H9 (cell line): ENCODE measurements around the gene ELOA. TPM values are rescaled to one million over a fixed set of nuclear protein-coding genes. Genes with fewer than 3 reads are reported as not detected.

Experiments
- DNase-seq: peaks from one replicate; pipeline ENCODE4 v3.0.0-alpha.2; 2017
- H2AFZ ChIP-seq: one replicate; pipeline ENCODE4 v1.6.1; 2013; ENCODE audit warnings: mild to moderate bottlenecking, low read length, control low read depth, moderate library complexity
- H2AK5ac ChIP-seq: 2 replicates; pipeline ENCODE4 v1.6.1; 2013; ENCODE audit warnings: low read length, control low read depth, mixed read lengths; ENCODE audit not compliant: insufficient read length
- H2BK120ac ChIP-seq: one replicate; pipeline ENCODE4 v1.6.1; 2013; ENCODE audit warnings: low read depth, mild to moderate bottlenecking, low read length, control low read depth, inconsistent platforms; ENCODE audit not compliant: poor library complexity, severe bottlenecking
- H2BK12ac ChIP-seq: 2 replicates; pipeline ENCODE4 v1.6.1; 2013; ENCODE audit warnings: low read length, control low read depth, mixed read lengths, low read depth; ENCODE audit not compliant: insufficient read length
- H2BK15ac ChIP-seq: 2 replicates; pipeline ENCODE4 v1.6.1; 2013; ENCODE audit warnings: low read depth, low read length, control low read depth
- H2BK20ac ChIP-seq: one replicate; pipeline ENCODE4 v1.6.1; 2013; ENCODE audit warnings: low read depth, mild to moderate bottlenecking, low read length, control low read depth, inconsistent platforms; ENCODE audit not compliant: poor library complexity, severe bottlenecking
- H2BK5ac ChIP-seq: 2 replicates; pipeline ENCODE4 v1.6.1; 2013; ENCODE audit warnings: low read length, control low read depth, mixed read lengths; ENCODE audit not compliant: insufficient read length
- H3K14ac ChIP-seq: 2 replicates; pipeline ENCODE4 v1.6.1; 2013; ENCODE audit warnings: low read length, control low read depth; ENCODE audit not compliant: insufficient read depth
- H3K18ac ChIP-seq: 2 replicates; pipeline ENCODE4 v1.6.1; 2013; ENCODE audit warnings: low read depth, mild to moderate bottlenecking, mixed read lengths, low read length, control low read depth; ENCODE audit not compliant: insufficient read length
- H3K23ac ChIP-seq: 2 replicates; pipeline ENCODE4 v1.6.1; 2013; ENCODE audit warnings: low read length, control low read depth, mixed read lengths, low read depth; ENCODE audit not compliant: insufficient read length
- H3K23me2 ChIP-seq: 2 replicates; pipeline ENCODE4 v1.6.1; 2013; ENCODE audit warnings: low read depth, mild to moderate bottlenecking, mixed read lengths, low read length, control low read depth; ENCODE audit not compliant: insufficient read length, poor library complexity, severe bottlenecking
- H3K27ac ChIP-seq: 2 replicates; pipeline ENCODE4 v1.5.1; 2013; ENCODE audit warnings: low read length, control low read depth, mixed read lengths, low read depth; ENCODE audit not compliant: insufficient read length
- H3K27me3 ChIP-seq: 2 replicates; pipeline ENCODE4 v1.6.1; 2013; ENCODE audit warnings: low read length, control low read depth, inconsistent platforms; ENCODE audit not compliant: insufficient read depth
- H3K4ac ChIP-seq: 2 replicates; pipeline ENCODE4 v1.6.1; 2013; ENCODE audit warnings: low read depth, mild to moderate bottlenecking, control low read depth, inconsistent platforms, low read length, moderate library complexity
- H3K4me1 ChIP-seq: 2 replicates; pipeline ENCODE4 v1.6.1; 2013; ENCODE audit warnings: low read length, control low read depth, inconsistent platforms; ENCODE audit not compliant: insufficient read depth
- H3K4me2 ChIP-seq: 2 replicates; pipeline ENCODE4 v1.6.1; 2013; ENCODE audit warnings: low read length, control low read depth, mixed read lengths; ENCODE audit not compliant: insufficient read length, insufficient read depth
- H3K56ac ChIP-seq: 2 replicates; pipeline ENCODE4 v1.6.1; 2013; ENCODE audit warnings: low read depth, mild to moderate bottlenecking, mixed read lengths, low read length, control low read depth; ENCODE audit not compliant: insufficient read length
- H3K79me1 ChIP-seq: 2 replicates; pipeline ENCODE4 v1.6.1; 2013; ENCODE audit warnings: low read depth, mild to moderate bottlenecking, moderate library complexity, low read length, control low read depth, inconsistent platforms; ENCODE audit not compliant: insufficient read depth, poor library complexity, severe bottlenecking
- H3K79me2 ChIP-seq: 2 replicates; pipeline ENCODE4 v1.6.1; 2013; ENCODE audit warnings: low read length, control low read depth, inconsistent platforms; ENCODE audit not compliant: insufficient read depth
- H3K9ac ChIP-seq: 2 replicates; pipeline ENCODE4 v1.6.1; 2013; ENCODE audit warnings: low read length, control low read depth, mixed read lengths; ENCODE audit not compliant: insufficient read length; ENCODE audit errors: extremely low read depth
- H3K9me3 ChIP-seq: one replicate; pipeline ENCODE4 v1.6.1; 2013; ENCODE audit warnings: low read depth, low read length, inconsistent platforms; ENCODE audit not compliant: control insufficient read depth
- H3T11ph ChIP-seq: one replicate; pipeline ENCODE4 v1.6.1; 2013; ENCODE audit warnings: mild to moderate bottlenecking, low read length, control low read depth, inconsistent platforms
- H4K20me1 ChIP-seq: one replicate; pipeline ENCODE4 v1.6.1; 2013; ENCODE audit not compliant: control insufficient read depth, insufficient read length, insufficient read depth
- H4K5ac ChIP-seq: 2 replicates; pipeline ENCODE4 v1.6.1; 2013; ENCODE audit warnings: low read depth, mild to moderate bottlenecking, mixed read lengths, low read length, control low read depth; ENCODE audit not compliant: insufficient read length
- H4K8ac ChIP-seq: replicated peaks from 2 replicates; pipeline ENCODE4 v1.6.1; 2013; ENCODE audit warnings: low read length, control low read depth, mixed read lengths, low read depth; ENCODE audit not compliant: insufficient read length
- H4K91ac ChIP-seq: 2 replicates; pipeline ENCODE4 v1.6.1; 2013; ENCODE audit warnings: low read depth, mild to moderate bottlenecking, moderate library complexity, mixed read lengths, low read length, control low read depth; ENCODE audit not compliant: insufficient read length
- H3K27ac Mint-ChIP-seq, 3 experiments: 2 replicates in 2 of 3; 3 replicates in 1 of 3; pipeline ENCODE4 v1.8.0; 2020 to 2021; ENCODE audit warnings: mixed read lengths in 3 of 3, mild to moderate bottlenecking in 1 of 3, moderate library complexity in 1 of 3
- H3K27me3 Mint-ChIP-seq: 2 replicates; pipeline ENCODE4 v1.8.0; 2021; ENCODE audit warnings: low read depth, mild to moderate bottlenecking, moderate library complexity, mixed read lengths
- H3K36me3 Mint-ChIP-seq, 3 experiments: 2 replicates in 2 of 3; 3 replicates in 1 of 3; pipeline ENCODE4 v1.8.0; 2020 to 2021; ENCODE audit warnings: low read depth in 3 of 3, mixed read lengths in 3 of 3; ENCODE audit not compliant: insufficient read depth in 1 of 3
- H3K4me1 Mint-ChIP-seq, 2 experiments: 2 replicates each; pipeline ENCODE4 v1.8.0; 2020; ENCODE audit warnings: mixed read lengths in 2 of 2
- H3K4me3 Mint-ChIP-seq, 2 experiments: 2 replicates in 1 of 2; 3 replicates in 1 of 2; pipeline ENCODE4 v1.8.0; 2020 to 2021; ENCODE audit warnings: mild to moderate bottlenecking in 2 of 2, mixed read lengths in 2 of 2, moderate library complexity in 1 of 2
- H3K9me3 Mint-ChIP-seq, 2 experiments: 2 replicates in 1 of 2; 3 replicates in 1 of 2; pipeline ENCODE4 v1.8.0; 2020; ENCODE audit warnings: mild to moderate bottlenecking in 2 of 2, mixed read lengths in 2 of 2, moderate library complexity in 1 of 2
- WGBS: extraction: QIAGEN DNeasy Blood & Tissue Kit; methylation state at CpG from one replicate; pipeline ENCODE4 v1.1.7; 2013; ENCODE audit warnings: missing lambda C conversion rate, low lambda C conversion rate, mixed read lengths; ENCODE audit not compliant: insufficient read length; ENCODE audit errors: extremely low coverage; 5-methylcytosine and 5-hydroxymethylcytosine counted together
- total RNA-seq: library from RNA; stranded (reverse); gene quantifications from 2 replicates; pipeline ENCODE4 v1.2.1, GENCODE V29; 2021
- TF ChIP-seq, protein P1 (sequence below): fragments of 200-600 bp; sonication (generic); conservative IDR thresholded peaks from 3 replicates; pipeline ENCODE4 v1.8.0; 2021; ENCODE audit warnings: antibody characterized with exemption, mild to moderate bottlenecking

ELOA gene
- total RNA-seq, 1 experiment from 2014 or later, result 66.2 TPM

DNA sequence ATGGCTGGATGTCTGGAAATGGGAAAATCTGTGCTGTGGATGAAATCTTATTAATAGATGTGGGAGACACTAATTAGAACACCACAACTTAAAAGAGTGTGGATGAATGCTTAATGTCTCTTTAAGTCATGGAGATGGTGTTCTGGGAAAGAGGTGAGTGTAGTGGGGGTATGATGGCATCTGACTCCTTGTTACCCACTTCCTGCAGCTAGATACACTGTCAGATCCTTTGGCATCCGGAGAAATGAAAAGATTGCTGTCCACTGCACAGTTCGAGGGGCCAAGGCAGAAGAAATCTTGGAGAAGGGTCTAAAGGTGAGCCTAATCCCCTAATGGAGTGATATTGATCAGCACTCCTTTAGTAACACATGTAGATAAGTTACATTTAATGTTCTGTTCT lies 49.7 kb upstream of the ELOA start:
- H3K4me1 Mint-ChIP-seq, result peaks cover 38 to 40% of the 10 kb centered on the region in 2 experiments
- peak overlapping the region; percentile 73 for H3K4me2 ChIP-seq
- no peak for DNase-seq
- H3K27me3 ChIP-seq, result no peaks in the 10 kb centered on the region
- peaks cover 4% of the 10 kb centered on the region; the same call in 1 of the 2 replicates for H3K4me1 ChIP-seq
- no peak overlapping the region for H2BK5ac ChIP-seq
- no peaks in the 10 kb centered on the region for H3K27me3 Mint-ChIP-seq
- H4K91ac ChIP-seq, result no peak overlapping the region
- no peak overlapping the region for H2AFZ ChIP-seq
- no peak overlapping the region for H3K14ac ChIP-seq
- H3K18ac ChIP-seq, result no peak overlapping the region
- H3K27ac ChIP-seq, result no peak overlapping the region
- H3K56ac ChIP-seq, result no peak overlapping the region
- H2BK15ac ChIP-seq, result no peak overlapping the region
- H2BK12ac ChIP-seq, result no peak overlapping the region
- peak overlapping the region; percentile 96 to 97 for H3K4me3 Mint-ChIP-seq
- H2AK5ac ChIP-seq, result no peak overlapping the region
- H3K79me1 ChIP-seq, result peaks cover 22% of the 10 kb centered on the region
- no peak overlapping the region for H4K5ac ChIP-seq
- TF ChIP-seq, protein P1, sequence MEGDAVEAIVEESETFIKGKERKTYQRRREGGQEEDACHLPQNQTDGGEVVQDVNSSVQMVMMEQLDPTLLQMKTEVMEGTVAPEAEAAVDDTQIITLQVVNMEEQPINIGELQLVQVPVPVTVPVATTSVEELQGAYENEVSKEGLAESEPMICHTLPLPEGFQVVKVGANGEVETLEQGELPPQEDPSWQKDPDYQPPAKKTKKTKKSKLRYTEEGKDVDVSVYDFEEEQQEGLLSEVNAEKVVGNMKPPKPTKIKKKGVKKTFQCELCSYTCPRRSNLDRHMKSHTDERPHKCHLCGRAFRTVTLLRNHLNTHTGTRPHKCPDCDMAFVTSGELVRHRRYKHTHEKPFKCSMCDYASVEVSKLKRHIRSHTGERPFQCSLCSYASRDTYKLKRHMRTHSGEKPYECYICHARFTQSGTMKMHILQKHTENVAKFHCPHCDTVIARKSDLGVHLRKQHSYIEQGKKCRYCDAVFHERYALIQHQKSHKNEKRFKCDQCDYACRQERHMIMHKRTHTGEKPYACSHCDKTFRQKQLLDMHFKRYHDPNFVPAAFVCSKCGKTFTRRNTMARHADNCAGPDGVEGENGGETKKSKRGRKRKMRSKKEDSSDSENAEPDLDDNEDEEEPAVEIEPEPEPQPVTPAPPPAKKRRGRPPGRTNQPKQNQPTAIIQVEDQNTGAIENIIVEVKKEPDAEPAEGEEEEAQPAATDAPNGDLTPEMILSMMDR, result no peak
- H3K9me3 ChIP-seq, result no peaks in the 10 kb centered on the region
- peak overlapping the region in 2 of 3 experiments; percentile 86 to 97; a peak in 5 of 7 replicates for H3K27ac Mint-ChIP-seq
- H3K4ac ChIP-seq, result no peak overlapping the region
- H3K23me2 ChIP-seq, result peaks cover 6% of the 10 kb centered on the region
- H2BK120ac ChIP-seq, result no peak overlapping the region
- peaks cover 64 to 66% (median 66%) of the 10 kb centered on the region in 3 experiments for H3K36me3 Mint-ChIP-seq
- H4K8ac ChIP-seq, result no peak overlapping the region
- H3K9ac ChIP-seq, result peak overlapping the region; percentile 93
- no peak overlapping the region for H3K23ac ChIP-seq
- H2BK20ac ChIP-seq, result no peak overlapping the region
- peaks cover 37% of the 10 kb centered on the region; the same call in 1 of the 2 replicates for H3K79me2 ChIP-seq
- H4K20me1 ChIP-seq, result no peaks in the 10 kb centered on the region
- no peak overlapping the region for H3T11ph ChIP-seq
- peaks cover 0 to 3% of the 10 kb centered on the region in 2 experiments; a peak in 3 of 5 replicates for H3K9me3 Mint-ChIP-seq
- no CpG with 5 or more reads among the region's 2 CpGs for WGBS
